ENCODE measurements around the gene RSPH3.
"Not testable (repeated sequence)": the region's sequence is repeated elsewhere in the genome, so short reads cannot be mapped to it uniquely, and the experiment has no call there.

Gene RSPH3

GRCh38 chr6:159020011-159020410 lies 20.0 kb upstream of the RSPH3 start:
- DNase-seq = no peak

- DNase-seq = no peak
These were observed 18.0 kb upstream of the RSPH3 start for GRCh38 chr6:159017757-159018559.

GRCh38 chr6:159014406-159014805 lies 14.4 kb upstream of the RSPH3 start:
- no peak for DNase-seq

- DNase-seq = no peak
These were observed 13.2 kb upstream of the RSPH3 start for GRCh38 chr6:159013229-159013628.

GRCh38 chr6:159012201-159012600 lies 12.2 kb upstream of the RSPH3 start:
- DNase-seq = no peak

GRCh38 chr6:159010037-159010612 lies 10.1 kb upstream of the RSPH3 start:
- not testable (repeated sequence) for DNase-seq

- DNase-seq = no peak
These were observed 8.8 kb upstream of the RSPH3 start for GRCh38 chr6:159008656-159009288.

GRCh38 chr6:159007510-159007909 lies 7.5 kb upstream of the RSPH3 start:
- no peak for DNase-seq

- DNase-seq = no peak
These were observed 5.4 kb upstream of the RSPH3 start for GRCh38 chr6:159005436-159005835.

GRCh38 chr6:159004592-159004991 lies 4.6 kb upstream of the RSPH3 start:
- no peak for DNase-seq

GRCh38 chr6:159002432-159003155 lies 2.6 kb upstream of the RSPH3 start:
- DNase-seq = no peak

- no peak for DNase-seq
These were observed 792 bp downstream of the RSPH3 start for GRCh38 chr6:158999154-158999665.

GRCh38 chr6:158996856-158997255 lies 3.1 kb downstream of the RSPH3 start:
- DNase-seq = no peak

- no peak for DNase-seq
These were observed 6.4 kb downstream of the RSPH3 start for GRCh38 chr6:158993639-158994038.

GRCh38 chr6:158991017-158991723 lies 8.8 kb downstream of the RSPH3 start:
- no peak for DNase-seq

GRCh38 chr6:158989711-158990110 lies 10.3 kb downstream of the RSPH3 start:
- not testable (repeated sequence) for DNase-seq

GRCh38 chr6:158988477-158988876 lies 11.5 kb downstream of the RSPH3 start:
- no peak for DNase-seq

GRCh38 chr6:158987657-158988056 lies 12.3 kb downstream of the RSPH3 start:
- DNase-seq = no peak

- DNase-seq = no peak
These were observed 21.2 kb downstream of the RSPH3 start for GRCh38 chr6:158978757-158979156.

GRCh38 chr6:158977382-158977781 lies 22.6 kb downstream of the RSPH3 start:
- DNase-seq = no peak

GRCh38 chr6:158972241-158973233 lies 27.5 kb downstream of the RSPH3 start:
- DNase-seq = no peak

Measured in femur (tissue), 1 donor.